ENCODE data around the gene FOSL2.
"Not testable (repeated sequence)": the region's sequence is repeated elsewhere in the genome, so short reads cannot be mapped to it uniquely, and the experiment has no call there.

The FOSL2 gene

DNA sequence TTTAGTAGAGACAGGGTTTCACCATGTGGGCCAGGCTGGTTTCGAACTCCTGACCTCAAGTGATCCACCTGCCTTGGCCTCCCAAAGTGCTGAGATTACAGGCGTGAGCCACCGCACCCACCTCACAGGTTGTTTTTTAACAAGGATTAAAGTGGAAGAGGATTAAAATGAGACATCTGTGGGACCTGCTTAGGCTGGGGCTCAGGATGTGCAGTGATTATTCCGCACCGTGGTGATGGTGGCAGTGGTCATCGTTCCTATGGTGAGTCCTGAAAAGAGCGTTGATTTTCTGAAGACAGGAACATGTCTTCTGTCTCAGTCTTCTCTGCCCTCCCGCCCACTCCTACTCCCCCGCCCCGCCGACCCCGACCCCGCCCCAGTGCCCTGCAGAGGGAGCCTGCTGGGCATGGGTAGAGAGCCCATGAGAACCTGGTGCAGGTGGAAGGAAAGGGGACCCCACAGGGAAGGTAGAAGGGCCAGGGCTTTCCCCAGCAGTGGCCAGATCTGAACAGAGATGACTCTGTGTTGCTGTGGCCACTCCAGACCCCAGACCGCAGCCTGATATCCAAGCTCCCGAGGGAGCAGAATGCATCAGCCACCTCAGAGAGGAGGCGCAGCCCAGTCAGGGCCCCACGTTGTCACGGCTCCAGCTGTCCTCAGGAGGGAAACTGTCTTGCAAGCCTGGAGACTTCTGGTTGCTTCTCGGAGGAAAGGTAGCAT, 34.5 kb upstream of the FOSL2 start:
- no peak for FAIRE-seq

GRCh38 chr2:28358668-28359201, 33.9 kb upstream of the FOSL2 start:
- FAIRE-seq = no peak

DNA sequence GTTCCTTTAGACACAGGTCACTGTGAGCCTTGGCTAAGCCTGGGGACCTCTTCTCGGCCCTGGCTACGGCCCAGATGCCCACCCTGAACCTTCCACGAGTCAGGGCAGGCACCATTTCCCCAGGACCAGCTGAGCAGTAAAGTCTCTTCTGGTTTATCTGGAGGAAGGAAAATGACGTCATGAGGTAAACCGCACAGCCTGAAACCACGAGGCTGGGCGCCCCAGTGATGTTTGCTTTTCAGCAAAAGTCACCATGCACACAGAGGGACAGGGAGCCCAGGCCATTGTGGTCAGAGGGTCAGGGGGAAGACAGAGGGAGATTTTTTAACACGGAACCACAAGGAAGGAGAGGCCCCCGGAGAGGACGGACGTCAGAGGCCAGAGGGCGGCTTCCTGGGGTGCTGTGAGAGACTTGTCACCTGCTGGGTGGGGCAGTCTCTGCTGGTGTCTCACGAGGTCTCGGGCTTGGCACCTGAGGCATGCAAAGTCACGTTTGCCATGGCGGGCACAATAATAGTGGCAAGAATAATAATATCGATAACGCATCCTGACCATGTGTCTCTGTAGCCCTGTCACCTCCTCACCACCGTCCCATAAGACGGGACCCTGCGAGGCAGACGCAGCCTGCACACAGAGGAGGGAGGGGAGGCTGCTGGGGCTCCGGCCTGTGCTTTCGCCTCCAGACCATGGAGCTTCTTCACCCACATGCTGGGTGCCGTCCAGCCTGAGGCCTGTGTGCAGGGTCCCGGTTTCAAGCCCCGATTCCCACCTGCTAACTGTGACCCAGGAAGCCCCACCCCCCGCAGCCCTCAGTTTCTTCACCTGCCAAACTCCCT, 33.2 kb upstream of the FOSL2 start:
- FAIRE-seq = no peak

- no peak for FAIRE-seq
Observed at GRCh38 chr2:28360058-28360717, 32.5 kb upstream of the FOSL2 start.

DNA sequence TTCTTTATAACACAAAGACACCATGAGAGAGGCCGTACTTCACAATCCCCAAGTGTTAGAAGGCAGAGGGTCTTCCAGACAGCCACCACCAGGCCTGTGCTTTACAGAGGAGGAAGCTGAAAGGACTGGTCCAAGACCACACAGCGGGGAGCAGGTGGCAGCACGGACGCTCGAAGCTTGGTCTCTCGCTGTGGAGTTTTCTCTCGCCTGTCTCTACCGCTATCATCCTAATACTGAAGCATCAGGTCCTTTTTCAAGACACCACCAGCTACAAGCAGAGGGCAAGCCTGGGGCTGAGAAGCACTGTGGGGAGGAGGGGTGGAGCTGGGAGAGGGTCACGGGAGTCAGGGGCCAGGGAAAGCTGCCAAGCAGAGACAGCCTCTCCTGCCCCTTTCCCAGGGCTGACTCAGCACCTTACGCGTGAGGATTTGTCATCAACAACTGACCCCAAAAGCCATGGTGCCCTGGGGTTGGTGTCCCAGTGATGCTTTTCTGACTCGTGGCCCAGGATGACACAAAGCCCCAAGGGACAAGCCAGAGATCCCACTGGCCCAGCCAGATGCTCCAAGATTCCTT, 31.9 kb upstream of the FOSL2 start:
- FAIRE-seq = no peak

DNA sequence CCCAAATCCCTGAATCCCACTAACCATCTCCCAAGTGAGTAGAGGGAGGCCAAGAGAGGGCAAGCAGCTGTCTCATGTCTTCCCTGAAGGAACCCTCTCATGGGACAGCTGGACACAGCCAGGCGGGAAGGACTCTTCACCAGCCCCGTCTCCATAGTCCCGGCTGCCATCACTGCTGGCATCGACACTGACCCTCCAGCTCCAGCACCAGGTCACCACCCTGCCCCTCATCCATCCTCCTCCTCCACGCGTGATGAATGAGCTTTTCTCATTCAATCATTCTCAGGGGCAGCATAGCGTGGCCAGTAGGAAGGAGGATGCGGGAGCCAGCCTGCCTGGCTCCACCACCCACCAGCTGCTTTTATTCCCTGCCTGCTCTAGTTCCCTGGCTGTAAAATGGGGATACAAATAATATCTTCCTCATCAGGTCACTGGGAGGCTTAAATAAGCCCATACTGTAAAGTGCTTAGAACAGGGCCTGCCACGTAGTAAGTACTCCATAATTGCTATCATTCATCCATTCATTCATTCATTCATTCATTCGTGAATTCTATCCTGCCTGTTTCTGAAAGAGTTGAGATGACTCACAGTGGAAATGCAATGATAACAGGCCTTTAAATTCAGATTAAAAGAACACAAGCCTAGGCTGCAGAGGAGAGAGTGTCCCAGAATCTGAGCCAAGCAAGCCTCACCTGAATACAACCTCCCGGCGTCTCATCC, 30.5 kb upstream of the FOSL2 start:
- no peak for FAIRE-seq

- FAIRE-seq = no peak
Observed at GRCh38 chr2:28362991-28363521, 29.6 kb upstream of the FOSL2 start.

DNA sequence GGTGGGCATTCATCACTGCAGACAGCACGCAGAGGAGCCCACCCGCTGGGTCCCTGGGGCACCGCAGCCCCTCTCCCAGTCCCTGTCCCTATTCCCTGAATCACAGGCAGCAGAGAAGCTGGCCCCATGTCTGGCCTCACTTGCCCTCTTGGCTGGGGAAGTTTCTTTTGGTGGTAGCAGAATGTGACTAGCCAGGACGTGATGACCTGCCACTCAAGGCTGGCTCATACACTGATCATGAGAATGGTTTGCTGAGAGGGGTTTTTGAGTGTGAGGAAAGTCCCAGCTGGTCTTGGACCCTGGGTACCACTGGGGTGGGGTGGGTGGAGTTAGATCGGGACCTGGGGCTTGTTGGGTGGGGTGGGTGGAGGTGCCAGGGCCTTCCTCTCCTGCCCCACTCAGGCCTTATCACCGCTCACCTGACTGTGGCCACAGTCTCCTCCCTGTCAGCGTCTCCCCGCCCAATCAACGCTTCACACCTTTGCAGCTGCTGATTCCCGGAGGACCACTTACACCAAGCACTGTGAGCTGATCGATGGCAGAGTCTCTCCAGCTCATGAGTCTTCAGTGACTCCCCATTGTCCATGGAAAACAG, 28.9 kb upstream of the FOSL2 start:
- no peak for FAIRE-seq

GRCh38 chr2:28364610-28365009, 28.0 kb upstream of the FOSL2 start:
- no peak for FAIRE-seq

GRCh38 chr2:28365158-28365557, 27.5 kb upstream of the FOSL2 start:
- no peak for FAIRE-seq

DNA sequence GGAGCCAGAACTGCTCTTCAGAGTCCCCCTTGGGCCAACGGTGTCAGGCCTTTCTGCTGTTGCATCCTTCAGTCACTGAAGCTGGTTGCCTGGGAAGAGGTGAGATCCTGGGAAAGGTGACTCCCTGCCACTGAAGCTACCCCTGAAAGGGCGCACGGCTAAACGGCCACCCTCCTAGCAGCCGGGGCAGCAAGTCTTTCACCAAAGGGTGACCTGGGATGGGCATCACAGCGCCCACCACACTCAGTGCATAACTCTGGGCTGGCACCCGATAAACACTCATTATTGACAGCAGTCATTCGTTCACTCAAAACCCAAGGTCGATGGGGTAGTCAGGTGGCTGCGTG, 26.5 kb upstream of the FOSL2 start:
- no peak for FAIRE-seq

DNA sequence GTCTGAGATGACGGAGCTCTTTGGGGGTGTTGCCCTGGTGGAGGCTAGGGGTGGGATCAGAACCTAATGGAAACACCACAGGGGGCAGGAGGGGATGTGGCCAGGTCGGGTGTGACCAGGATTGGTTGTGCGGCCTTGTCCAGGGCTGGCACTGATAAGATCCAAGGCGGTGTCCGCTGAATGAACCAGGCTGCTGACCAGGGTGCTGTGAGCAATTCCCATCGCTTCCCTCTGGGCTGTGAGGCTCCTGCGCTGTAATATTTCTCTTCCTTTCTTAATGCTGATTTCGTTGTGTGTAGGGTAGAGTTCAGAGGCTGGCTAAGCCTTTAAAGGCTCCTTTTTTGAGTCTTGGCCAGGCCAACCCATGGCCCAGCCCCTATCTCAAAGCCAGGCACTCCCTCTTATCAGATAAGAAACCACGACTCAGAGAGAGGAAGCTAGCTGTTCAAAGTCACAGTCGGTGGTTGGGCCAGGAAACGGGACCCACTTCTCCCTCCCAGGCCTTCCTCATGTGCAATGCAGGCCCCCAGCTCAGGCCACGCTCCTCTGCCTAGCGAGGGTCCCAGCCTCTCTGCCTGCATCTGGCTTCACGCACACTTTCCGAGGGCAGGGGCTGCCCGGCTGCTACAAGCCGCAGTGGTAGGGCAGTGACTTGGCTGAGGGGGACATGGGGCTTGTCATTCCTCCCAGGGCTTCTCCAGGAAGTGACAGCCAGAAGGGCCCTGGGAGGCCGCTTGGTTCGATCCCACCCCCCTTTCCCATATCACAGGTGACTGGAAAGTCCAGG, 26.0 kb upstream of the FOSL2 start:
- FAIRE-seq = no peak

GRCh38 chr2:28367667-28368356, 24.8 kb upstream of the FOSL2 start:
- FAIRE-seq = no peak

GRCh38 chr2:28368357-28368798, 24.3 kb upstream of the FOSL2 start:
- no peak for FAIRE-seq

DNA sequence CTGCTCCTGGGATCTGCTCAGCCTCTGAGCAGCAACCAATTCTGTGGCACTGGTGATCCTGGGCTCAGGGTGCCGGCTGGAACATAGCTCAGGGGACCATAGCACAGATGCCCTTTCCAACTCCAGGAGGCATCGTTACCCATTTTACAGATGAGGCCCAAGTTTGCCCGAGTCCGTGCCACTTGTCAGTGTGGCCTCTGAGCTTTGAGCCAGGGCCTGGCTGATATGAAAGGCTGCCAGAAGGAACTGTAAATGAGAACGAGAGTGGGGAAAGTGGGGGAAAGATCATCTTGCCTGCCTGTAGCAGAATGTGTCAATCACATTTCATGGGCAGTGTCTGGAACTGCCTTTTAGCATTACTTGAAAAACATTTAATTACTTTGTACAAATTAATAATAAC, 23.3 kb upstream of the FOSL2 start:
- FAIRE-seq = no peak

DNA sequence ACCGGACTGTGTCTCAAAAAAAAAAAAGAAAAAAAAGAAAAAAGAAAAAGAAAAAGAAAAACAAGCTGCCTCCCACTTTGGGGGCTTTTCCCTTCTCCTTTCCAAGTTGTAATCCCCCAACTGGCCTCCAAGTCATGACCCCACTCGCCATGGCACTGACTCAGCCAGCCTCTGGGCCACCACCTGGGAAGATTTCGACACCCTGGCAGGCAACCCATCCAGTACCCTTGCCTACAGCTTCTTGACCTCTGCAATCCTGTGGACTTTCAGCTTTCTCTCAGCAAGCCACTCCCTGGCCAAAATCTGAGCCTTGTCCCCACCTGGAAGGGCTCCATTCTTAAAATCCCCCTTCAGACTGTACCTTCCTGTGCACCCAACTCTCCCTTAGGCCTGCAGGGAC, 22.3 kb upstream of the FOSL2 start:
- no peak for FAIRE-seq

DNA sequence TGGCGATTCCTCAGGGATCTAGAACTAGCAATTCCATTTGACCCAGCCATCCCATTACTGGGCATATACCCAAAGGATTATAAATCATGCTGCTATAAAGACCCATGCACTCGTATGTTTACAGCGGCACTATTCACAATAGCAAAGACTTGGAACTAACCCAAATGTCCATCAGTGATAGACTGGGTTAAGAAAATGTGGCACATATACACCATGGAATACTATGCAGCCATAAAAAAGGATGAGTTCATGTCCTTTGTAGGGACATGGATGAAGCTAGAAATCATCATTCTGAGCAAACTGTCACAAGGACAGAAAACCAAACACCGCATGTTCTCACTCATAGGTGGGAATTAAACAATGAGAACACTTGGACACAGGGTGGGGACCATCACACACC, 20.9 kb upstream of the FOSL2 start:
- not testable (repeated sequence) for FAIRE-seq

DNA sequence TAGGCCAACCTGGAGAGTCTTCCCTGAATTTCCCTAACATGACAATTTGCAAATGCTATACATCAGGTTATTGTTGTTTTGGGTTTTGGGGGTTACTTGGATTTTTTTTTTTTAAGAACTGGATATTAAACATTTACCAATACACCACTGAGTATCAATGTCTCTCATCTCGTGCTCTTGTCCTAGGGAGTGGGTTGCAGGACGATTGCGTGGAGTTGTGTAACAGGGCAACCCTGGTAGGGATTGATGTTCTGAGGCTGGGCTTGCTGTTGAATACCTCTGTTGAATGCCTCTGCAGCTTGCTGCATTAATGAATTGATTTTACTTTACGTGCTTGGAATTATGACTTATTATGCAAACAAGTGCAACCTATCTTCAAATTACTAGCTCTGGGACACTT, 18.8 kb upstream of the FOSL2 start:
- FAIRE-seq = no peak

GRCh38 chr2:28374331-28374730, 18.3 kb upstream of the FOSL2 start:
- no peak for FAIRE-seq

- FAIRE-seq = no peak
Observed at GRCh38 chr2:28375236-28375635, 17.4 kb upstream of the FOSL2 start.
